ENCODE data around the gene SMG7.
"Not testable (repeated sequence)": the region's sequence is repeated elsewhere in the genome, so short reads cannot be mapped to it uniquely, and the experiment has no call there.

The SMG7 gene, protein sequence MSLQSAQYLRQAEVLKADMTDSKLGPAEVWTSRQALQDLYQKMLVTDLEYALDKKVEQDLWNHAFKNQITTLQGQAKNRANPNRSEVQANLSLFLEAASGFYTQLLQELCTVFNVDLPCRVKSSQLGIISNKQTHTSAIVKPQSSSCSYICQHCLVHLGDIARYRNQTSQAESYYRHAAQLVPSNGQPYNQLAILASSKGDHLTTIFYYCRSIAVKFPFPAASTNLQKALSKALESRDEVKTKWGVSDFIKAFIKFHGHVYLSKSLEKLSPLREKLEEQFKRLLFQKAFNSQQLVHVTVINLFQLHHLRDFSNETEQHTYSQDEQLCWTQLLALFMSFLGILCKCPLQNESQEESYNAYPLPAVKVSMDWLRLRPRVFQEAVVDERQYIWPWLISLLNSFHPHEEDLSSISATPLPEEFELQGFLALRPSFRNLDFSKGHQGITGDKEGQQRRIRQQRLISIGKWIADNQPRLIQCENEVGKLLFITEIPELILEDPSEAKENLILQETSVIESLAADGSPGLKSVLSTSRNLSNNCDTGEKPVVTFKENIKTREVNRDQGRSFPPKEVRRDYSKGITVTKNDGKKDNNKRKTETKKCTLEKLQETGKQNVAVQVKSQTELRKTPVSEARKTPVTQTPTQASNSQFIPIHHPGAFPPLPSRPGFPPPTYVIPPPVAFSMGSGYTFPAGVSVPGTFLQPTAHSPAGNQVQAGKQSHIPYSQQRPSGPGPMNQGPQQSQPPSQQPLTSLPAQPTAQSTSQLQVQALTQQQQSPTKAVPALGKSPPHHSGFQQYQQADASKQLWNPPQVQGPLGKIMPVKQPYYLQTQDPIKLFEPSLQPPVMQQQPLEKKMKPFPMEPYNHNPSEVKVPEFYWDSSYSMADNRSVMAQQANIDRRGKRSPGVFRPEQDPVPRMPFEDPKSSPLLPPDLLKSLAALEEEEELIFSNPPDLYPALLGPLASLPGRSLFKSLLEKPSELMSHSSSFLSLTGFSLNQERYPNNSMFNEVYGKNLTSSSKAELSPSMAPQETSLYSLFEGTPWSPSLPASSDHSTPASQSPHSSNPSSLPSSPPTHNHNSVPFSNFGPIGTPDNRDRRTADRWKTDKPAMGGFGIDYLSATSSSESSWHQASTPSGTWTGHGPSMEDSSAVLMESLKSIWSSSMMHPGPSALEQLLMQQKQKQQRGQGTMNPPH

DNA sequence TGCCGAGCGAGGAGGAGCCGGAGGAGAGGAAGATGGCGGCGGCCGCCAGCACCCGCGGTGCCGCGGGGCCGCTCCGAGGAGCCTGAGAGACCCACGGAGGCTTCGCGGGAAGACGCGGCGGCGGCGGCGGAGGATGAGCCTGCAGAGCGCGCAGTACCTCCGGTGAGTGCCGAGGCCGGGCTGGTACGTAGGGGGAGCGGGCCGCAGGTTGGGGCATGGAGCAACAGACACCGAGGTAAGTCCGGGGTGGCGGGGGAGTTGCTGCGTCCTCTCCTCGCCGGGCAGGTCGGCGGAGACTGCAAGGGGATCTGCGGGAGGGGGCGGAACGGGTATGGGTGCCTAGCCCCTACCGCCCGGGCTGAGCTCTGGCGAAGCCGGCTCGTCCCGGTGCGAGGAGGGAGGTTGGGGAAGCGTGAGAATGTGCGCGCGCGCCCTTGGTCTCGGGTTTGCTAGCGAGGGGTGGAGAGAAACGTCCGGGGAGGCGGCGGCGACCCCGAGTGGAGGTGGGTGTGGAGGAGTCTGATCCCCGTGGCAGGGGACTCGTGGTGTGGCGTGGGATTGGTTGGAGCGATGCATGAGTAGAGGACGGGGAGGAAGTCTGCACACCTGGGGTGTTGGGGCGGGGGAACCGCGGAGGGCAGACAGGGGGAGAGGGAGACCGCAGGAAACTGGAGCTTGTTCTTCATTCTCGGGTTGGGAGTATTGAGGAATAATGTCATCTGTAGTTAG lies at the start of gene SMG7:
Gene SMG7 (plus strand): TSS at position 12 of the 729 bp plus-strand sequence. CDS start 122 bp downstream, at position 134.
- peak; percentile 10 for DNase-seq

- DNase-seq = no peak
Observed at GRCh38 chr1:183423541-183423940, 48.8 kb upstream of the SMG7 start.

- DNase-seq = no peak
Observed at GRCh38 chr1:183424691-183425090, 47.6 kb upstream of the SMG7 start.

GRCh38 chr1:183427591-183427990 lies 44.7 kb upstream of the SMG7 start:
- not testable (repeated sequence) for DNase-seq

- no peak for DNase-seq
Observed at GRCh38 chr1:183431840-183432547, 40.3 kb upstream of the SMG7 start.

DNA sequence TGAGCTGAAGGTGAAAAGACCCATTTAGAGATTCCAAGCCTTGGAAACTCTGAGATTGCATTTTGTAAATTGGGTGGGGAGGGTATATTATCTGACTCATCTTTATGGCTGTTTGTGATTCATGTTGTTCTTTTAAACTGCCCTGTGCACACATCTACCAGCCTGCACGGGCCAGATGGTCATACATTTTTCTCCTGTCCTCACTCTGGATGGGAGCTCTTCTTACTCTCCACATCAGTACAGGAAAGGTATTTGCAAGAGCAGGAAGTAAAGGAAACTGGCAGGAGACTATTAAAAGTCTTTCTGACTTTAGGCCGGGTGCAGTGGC lies 39.8 kb upstream of the SMG7 start:
- no peak for DNase-seq

DNA sequence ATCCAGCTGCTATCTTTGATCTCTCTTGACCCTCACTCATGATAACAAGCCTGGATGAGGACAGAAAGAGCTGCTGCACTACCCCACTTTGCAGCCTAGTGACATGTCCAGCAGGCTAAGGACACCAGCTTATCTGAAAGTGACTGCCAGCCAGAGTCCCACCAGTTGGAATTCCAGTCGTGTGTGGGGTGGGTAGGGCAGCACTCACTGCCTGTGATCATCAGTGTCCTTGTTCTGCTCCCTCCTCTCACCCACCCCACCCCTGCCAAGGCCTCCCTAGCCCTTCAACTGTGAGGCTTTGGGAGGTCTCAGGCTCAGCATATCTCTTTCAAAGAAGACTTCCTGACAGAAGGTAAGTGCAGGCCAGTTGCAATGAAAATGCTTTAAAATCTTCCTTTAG lies 38.6 kb upstream of the SMG7 start:
- DNase-seq = no peak

GRCh38 chr1:183435497-183435896 lies 36.8 kb upstream of the SMG7 start:
- no peak for DNase-seq

GRCh38 chr1:183438060-183438459 lies 34.2 kb upstream of the SMG7 start:
- DNase-seq = no peak

DNA sequence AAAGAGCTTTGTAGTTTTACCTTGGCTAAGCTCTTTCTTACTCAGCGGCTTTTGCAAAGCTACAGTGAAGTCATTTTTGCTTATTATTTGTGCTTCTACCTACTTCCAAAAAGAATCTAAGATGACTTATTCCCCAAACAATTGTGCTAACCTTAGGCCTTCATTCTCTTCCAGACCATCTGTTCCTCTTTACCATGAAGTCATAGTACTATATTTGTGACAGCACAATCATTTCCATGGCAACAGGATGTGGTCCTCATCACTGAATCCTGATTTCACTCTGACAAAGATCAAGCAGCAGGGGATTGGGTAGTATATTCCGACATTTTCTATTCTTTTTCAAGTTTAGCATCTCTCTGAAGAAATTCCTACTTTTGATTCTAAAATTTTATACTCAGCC lies 29.3 kb upstream of the SMG7 start:
- DNase-seq = no peak

DNA sequence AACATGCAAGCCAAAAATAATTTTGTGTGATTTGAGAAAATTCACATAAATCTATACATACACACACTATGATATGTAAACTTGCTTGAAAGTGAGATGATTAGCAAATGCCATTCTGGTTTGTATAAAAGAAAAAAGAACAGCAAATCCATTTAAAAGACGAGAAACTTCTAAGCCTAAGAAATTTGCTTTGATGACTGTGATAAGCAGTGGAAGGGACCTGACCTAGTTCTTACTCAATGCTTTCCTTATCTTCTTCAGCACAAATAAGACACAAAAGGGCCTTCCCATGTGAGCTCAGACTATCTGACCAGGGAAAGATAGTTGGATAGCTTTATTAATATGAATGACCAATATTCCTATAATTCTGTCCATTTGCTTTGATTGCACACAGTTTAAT lies 28.8 kb upstream of the SMG7 start:
- no peak for DNase-seq

DNA sequence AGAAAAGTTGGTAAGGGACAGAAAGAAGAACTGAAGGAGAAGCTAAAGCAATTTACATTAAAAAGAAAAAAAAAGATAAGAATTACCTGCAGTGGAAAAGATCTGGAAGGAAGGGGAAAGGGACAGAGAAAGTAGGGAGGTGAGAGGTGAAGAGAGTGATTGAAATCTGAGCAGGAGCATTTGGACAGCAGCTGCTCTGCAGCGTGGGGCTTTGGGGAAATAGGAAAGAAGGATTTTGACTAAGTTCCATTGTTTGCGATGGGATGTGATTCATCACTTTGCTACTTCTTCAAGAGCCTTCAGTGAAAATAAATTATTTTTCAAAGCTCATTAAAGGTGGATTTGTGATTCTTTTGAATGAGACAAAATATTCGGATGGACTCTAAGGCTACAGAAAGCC lies 28.1 kb upstream of the SMG7 start:
- no peak for DNase-seq

- DNase-seq = no peak
Observed at GRCh38 chr1:183449223-183449770, 23.0 kb upstream of the SMG7 start.

DNA sequence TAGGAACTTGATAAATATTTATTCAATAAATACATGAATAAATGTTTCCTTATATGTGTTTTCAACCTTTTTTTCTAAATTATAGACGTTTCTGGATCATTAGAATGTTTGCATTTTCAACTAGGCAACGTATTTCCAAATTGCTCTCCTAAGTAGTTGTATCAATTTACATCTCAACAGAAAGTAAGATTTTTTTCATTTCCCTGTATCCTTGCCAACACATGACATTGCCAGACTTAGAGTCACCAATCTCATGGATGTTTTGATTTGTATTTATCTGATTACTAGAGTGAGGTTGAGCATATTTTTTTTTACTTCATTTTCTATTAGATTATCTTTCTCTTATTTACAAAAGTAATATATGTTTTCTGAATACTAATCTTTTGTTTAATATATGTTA lies 22.2 kb upstream of the SMG7 start:
- no peak for DNase-seq

GRCh38 chr1:183454377-183454776 lies 17.9 kb upstream of the SMG7 start:
- no peak for DNase-seq

GRCh38 chr1:183456826-183457225 lies 15.5 kb upstream of the SMG7 start:
- no peak for DNase-seq

DNA sequence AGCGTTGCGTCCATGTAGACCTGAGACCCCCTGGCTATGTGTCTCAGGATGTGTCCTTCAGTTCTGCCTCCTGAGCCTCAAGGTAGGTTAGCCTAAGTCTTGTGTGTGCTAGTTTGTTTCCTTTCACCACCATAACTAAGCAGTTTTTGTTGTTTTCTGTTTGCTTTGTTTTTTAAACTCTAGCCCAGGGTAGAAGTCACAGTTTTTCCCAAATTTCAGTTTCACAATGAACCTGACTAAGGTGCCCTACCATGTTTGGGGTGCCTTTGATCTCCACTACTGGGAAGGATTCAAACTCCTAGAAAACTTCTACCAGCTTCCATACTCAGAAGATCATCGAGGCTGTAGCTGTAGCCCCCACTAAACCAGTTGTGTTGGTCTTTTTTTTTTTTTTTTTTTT lies 14.8 kb upstream of the SMG7 start:
- DNase-seq = no peak

DNA sequence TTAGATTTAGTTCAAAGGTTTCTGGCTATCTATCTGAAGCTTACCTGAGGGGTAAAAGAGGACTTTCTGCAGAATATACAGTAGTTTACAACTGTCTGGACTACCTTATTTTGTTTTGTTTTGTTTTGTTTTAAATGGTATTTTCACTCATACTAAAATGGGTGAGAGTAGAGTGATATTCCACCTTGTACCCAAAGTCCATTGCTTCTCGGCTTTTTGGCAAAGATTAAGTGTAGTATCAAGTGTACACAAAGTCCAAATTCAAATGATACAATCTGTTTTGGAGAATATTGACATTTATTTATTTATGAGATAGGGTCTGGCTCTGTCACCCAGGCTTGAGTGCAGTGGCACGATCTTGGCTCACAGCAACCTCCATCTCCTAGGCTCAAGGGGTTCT lies 11.7 kb upstream of the SMG7 start:
- DNase-seq = no peak

GRCh38 chr1:183461350-183461749 lies 10.9 kb upstream of the SMG7 start:
- no peak for DNase-seq

DNA sequence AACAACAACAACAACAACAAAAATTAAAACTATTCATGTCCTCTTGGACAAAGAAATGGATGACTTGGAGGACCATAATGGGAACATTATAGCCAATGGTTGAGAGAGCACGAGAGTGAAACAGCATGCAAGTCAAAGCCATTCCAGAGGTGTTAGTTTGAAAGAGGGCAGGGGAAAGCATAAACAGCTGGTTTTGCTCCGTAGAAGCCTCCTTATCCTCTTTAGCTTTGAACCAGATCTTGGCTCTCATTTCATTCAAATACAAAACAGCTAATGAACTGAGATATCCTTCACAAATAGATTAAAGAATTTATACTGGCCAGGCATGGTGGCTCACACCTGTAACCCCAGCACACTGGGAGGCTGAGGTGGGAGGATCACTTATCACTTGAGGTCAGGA lies 8.7 kb upstream of the SMG7 start:
- DNase-seq = no peak

DNA sequence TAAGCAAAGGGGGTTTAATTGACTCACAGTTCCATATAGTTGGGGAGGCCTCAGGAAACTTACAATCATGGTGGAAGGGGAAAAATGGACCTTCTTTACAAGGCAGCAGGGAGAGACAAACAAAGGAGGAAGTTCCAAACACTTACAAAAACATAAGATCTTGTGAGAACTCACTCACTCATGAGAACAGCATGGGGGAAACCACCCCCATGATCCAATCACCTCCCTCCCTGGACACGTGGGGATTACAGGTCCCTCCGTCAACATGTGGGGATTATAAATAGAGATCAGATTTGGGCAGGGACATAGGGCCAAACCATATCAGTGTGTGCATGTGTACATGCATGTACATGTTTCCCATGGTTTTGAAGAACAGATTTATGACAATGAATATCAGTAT lies 5.5 kb upstream of the SMG7 start:
- DNase-seq = no peak

- DNase-seq = no peak
Observed at GRCh38 chr1:183467687-183468086, 4.6 kb upstream of the SMG7 start.

Measured in midbrain (tissue), 1 donor.